SIG-M5 treated with dmso at 0.1 percent for 504 hours (cell line): ENCODE data around the gene PIGM.

Experiments
- DNase-seq: peaks from one replicate; lab custom pipeline; 2025; ENCODE audit not compliant: unreplicated experiment; lab: John Stamatoyannopoulos, UW

PIGM gene

GRCh38 chr1:159989581-159989980 lies 42.2 kb downstream of the PIGM start:
- DNase-seq: no peak

GRCh38 chr1:159988006-159988405 lies 43.8 kb downstream of the PIGM start:
- no peak for DNase-seq

- no peak for DNase-seq
These were observed 44.6 kb downstream of the PIGM start for GRCh38 chr1:159987186-159987585.

- no peak for DNase-seq
These were observed 45.3 kb downstream of the PIGM start for GRCh38 chr1:159986531-159986930.

- DNase-seq: no peak
These were observed 45.7 kb downstream of the PIGM start for GRCh38 chr1:159986093-159986492.

GRCh38 chr1:159985473-159985872 lies 46.3 kb downstream of the PIGM start:
- DNase-seq: no peak

- no peak for DNase-seq
These were observed 48.1 kb downstream of the PIGM start for GRCh38 chr1:159983681-159984080.

GRCh38 chr1:159982280-159982679 lies 49.5 kb downstream of the PIGM start:
- DNase-seq: no peak

GRCh38 chr1:159981351-159982055 lies 50.3 kb downstream of the PIGM start:
- no peak for DNase-seq

GRCh38 chr1:159980786-159981185 lies 51.0 kb downstream of the PIGM start:
- no peak for DNase-seq

- no peak for DNase-seq
These were observed 51.7 kb downstream of the PIGM start for GRCh38 chr1:159980076-159980475.

- no peak for DNase-seq
These were observed 52.5 kb downstream of the PIGM start for GRCh38 chr1:159979257-159979656.

- DNase-seq: no peak
These were observed 53.7 kb downstream of the PIGM start for GRCh38 chr1:159978107-159978398.

GRCh38 chr1:159977364-159978106 lies 54.3 kb downstream of the PIGM start:
- DNase-seq: no peak
